H1 (cell line): ENCODE data around the gene RRM2. TPM values are rescaled to one million over a fixed set of nuclear protein-coding genes. Genes with fewer than 3 reads are reported as not detected.

Source experiments
- CTCF ChIA-PET: fragments of 300-600 bp; sonication (Branson Sonifier 250); formaldehyde crosslinking; loops from one replicate; lab custom pipeline; 2021; ENCODE audit not compliant: partially characterized antibody; lab: Charles Lee
- POLR2A ChIA-PET: fragments of 300-600 bp; sonication (Branson Sonifier 250); formaldehyde crosslinking; loops from one replicate; lab custom pipeline; 2021; ENCODE audit warnings: inconsistent platforms; ENCODE audit not compliant: partially characterized antibody; lab: Charles Lee
- DNase-seq, 2 experiments: peaks; one replicate each; pipeline versions ENCODE4 v3.0.0 to v3.0.0-alpha.2; 2010 to 2022; ENCODE audit warnings: low spot score in 2 of 2, low read depth in 1 of 2, mixed read lengths in 1 of 2
- FAIRE-seq: peaks from 2 replicates; lab custom pipeline; 2011; peaks lifted over from hg19 to GRCh38; lab: Jason Lieb, UNC
- H2AFZ ChIP-seq: 2 replicates; pipeline ENCODE4 v1.8.1; 2012; ENCODE audit warnings: low read length, inconsistent platforms
- H2AK5ac ChIP-seq: 2 replicates; pipeline ENCODE4 v1.6.1; 2013; ENCODE audit warnings: low read depth, low read length
- H2BK120ac ChIP-seq: replicated peaks from 2 replicates; pipeline ENCODE3; 2013; ENCODE audit warnings: low read depth, low read length, inconsistent platforms
- H2BK12ac ChIP-seq: 2 replicates; pipeline ENCODE4 v1.6.1; 2013; ENCODE audit warnings: low read depth, low read length
- H2BK15ac ChIP-seq: 2 replicates; pipeline ENCODE4 v1.6.1; 2013; ENCODE audit warnings: low read length
- H2BK20ac ChIP-seq: 2 replicates; pipeline ENCODE4 v1.6.1; 2013; ENCODE audit warnings: low read length
- H2BK5ac ChIP-seq: 2 replicates; pipeline ENCODE4 v1.6.1; 2013; ENCODE audit warnings: low read depth, low read length
- H3K14ac ChIP-seq: 2 replicates; pipeline ENCODE4 v1.6.1; 2013; ENCODE audit warnings: inconsistent platforms; ENCODE audit not compliant: insufficient read length
- H3K18ac ChIP-seq: 2 replicates; pipeline ENCODE4 v1.6.1; 2013; ENCODE audit warnings: low read length; ENCODE audit errors: extremely low read depth
- H3K23ac ChIP-seq: 2 replicates; pipeline ENCODE4 v1.6.1; 2013; ENCODE audit warnings: inconsistent platforms; ENCODE audit not compliant: insufficient read length
- H3K23me2 ChIP-seq: 2 replicates; pipeline ENCODE4 v1.6.1; 2013; ENCODE audit warnings: low read depth, low read length
- H3K27ac ChIP-seq: 2 replicates; pipeline ENCODE4 v1.6.1; 2011; ENCODE audit warnings: low read depth, low read length, inconsistent platforms
- H3K27me3 ChIP-seq, 4 experiments: replicated peaks in 1 of 4; 1 replicate in 1 of 4; 2 replicates in 3 of 4; pipeline versions ENCODE4 v1.6.1 to v1.8.1; 2011 to 2013; ENCODE audit warnings: low read length in 3 of 4, mild to moderate bottlenecking in 3 of 4, inconsistent platforms in 2 of 4, mixed read lengths in 2 of 4, moderate library complexity in 1 of 4; ENCODE audit not compliant: control insufficient read depth in 3 of 4, insufficient read depth in 3 of 4; ENCODE audit errors: extremely low read depth in 1 of 4
- H3K36me3 ChIP-seq, 4 experiments: 2 replicates each; pipeline versions ENCODE4 v1.6.1 to v1.8.1; 2011 to 2013; ENCODE audit warnings: mild to moderate bottlenecking in 4 of 4, low read length in 3 of 4, moderate library complexity in 2 of 4, control low read depth in 1 of 4, inconsistent platforms in 1 of 4; ENCODE audit not compliant: insufficient read depth in 4 of 4, control insufficient read depth in 2 of 4
- H3K4ac ChIP-seq: replicated peaks from 2 replicates; pipeline ENCODE3; 2013; ENCODE audit warnings: low read length, low read depth, mixed read lengths, inconsistent platforms; ENCODE audit not compliant: insufficient read length
- H3K4me1 ChIP-seq, 4 experiments: replicated peaks in 1 of 4; 1 replicate in 1 of 4; 2 replicates in 3 of 4; pipeline versions ENCODE4 v1.6.1 to v1.8.1; 2011 to 2013; ENCODE audit warnings: low read length in 3 of 4, inconsistent platforms in 2 of 4, mixed read lengths in 1 of 4; ENCODE audit not compliant: insufficient read depth in 4 of 4, control insufficient read depth in 3 of 4
- H3K4me2 ChIP-seq, 2 experiments: 2 replicates each; pipeline versions ENCODE4 v1.6.1 to v1.8.1; 2011 to 2013; ENCODE audit warnings: low read depth in 2 of 2, low read length in 2 of 2, control low read depth in 1 of 2, inconsistent platforms in 1 of 2, mild to moderate bottlenecking in 1 of 2; ENCODE audit not compliant: insufficient read depth in 1 of 2
- H3K4me3 ChIP-seq, 4 experiments: fragments of 200-600, 300-600 bp in 1 of 4; sonication (generic), shearing (Covaris generic), sonication (Bioruptor Twin) in 1 of 4; 2 replicates each; pipeline versions ENCODE4 v1.5.1 to v1.8.1; 2011 to 2016; ENCODE audit warnings: low read length in 4 of 4, low read depth in 3 of 4, control low read depth in 2 of 4, inconsistent platforms in 2 of 4, mild to moderate bottlenecking in 2 of 4, mixed read lengths in 1 of 4, moderate library complexity in 1 of 4; ENCODE audit not compliant: insufficient read depth in 2 of 4; ENCODE audit errors: extremely low read depth in 1 of 4
- H3K56ac ChIP-seq: replicated peaks from 2 replicates; pipeline ENCODE3; 2013; ENCODE audit warnings: low read depth, mild to moderate bottlenecking, mixed read lengths, low read length, inconsistent platforms; ENCODE audit not compliant: insufficient read length
- H3K79me1 ChIP-seq: 2 replicates; pipeline ENCODE4 v1.6.1; 2013; ENCODE audit warnings: low read depth, low read length, control low read depth
- H3K79me2 ChIP-seq, 2 experiments: 2 replicates each; pipeline versions ENCODE4 v1.6.1 to v1.8.1; 2012 to 2013; ENCODE audit warnings: low read length in 2 of 2, mild to moderate bottlenecking in 2 of 2, inconsistent platforms in 1 of 2; ENCODE audit not compliant: insufficient read depth in 2 of 2, control insufficient read depth in 1 of 2
- H3K9ac ChIP-seq, 4 experiments: replicated peaks in 1 of 4; 1 replicate in 1 of 4; 2 replicates in 3 of 4; pipeline versions ENCODE4 v1.6.1 to v1.8.1; 2011 to 2013; ENCODE audit warnings: low read depth in 3 of 4, low read length in 3 of 4, control low read depth in 2 of 4, mild to moderate bottlenecking in 2 of 4, moderate library complexity in 2 of 4, inconsistent platforms in 1 of 4; ENCODE audit errors: extremely low read depth in 1 of 4
- H3K9me3 ChIP-seq, 2 experiments: 2 replicates each; pipeline versions ENCODE4 v1.6.1 to v1.8.1; 2012 to 2013; ENCODE audit warnings: mild to moderate bottlenecking in 2 of 2, moderate library complexity in 2 of 2, control low read depth in 1 of 2, inconsistent platforms in 1 of 2, low read depth in 1 of 2, low read length in 1 of 2, mixed read lengths in 1 of 2; ENCODE audit not compliant: insufficient read depth in 2 of 2
- H4K20me1 ChIP-seq, 2 experiments: replicated peaks in 1 of 2; 2 replicates each; pipeline versions ENCODE3 to v1.8.1; 2011 to 2013; ENCODE audit warnings: inconsistent platforms in 2 of 2, low read length in 2 of 2, mild to moderate bottlenecking in 1 of 2; ENCODE audit not compliant: insufficient read depth in 2 of 2, control insufficient read depth in 1 of 2
- H4K5ac ChIP-seq: 2 replicates; pipeline ENCODE4 v1.6.1; 2013; ENCODE audit warnings: low read length, low read depth, mixed read lengths, inconsistent platforms; ENCODE audit not compliant: insufficient read length
- H4K8ac ChIP-seq: 2 replicates; pipeline ENCODE4 v1.8.0; 2013; ENCODE audit warnings: mild to moderate bottlenecking, moderate library complexity, low read length, inconsistent platforms; ENCODE audit not compliant: insufficient read depth; ENCODE audit errors: extremely low read depth
- H4K91ac ChIP-seq: replicated peaks from 2 replicates; pipeline ENCODE3; 2013; ENCODE audit warnings: low read length, mixed read lengths, inconsistent platforms; ENCODE audit not compliant: insufficient read length
- CBX8 ChIP-seq: fragments of 300-800, 300-1000 bp; sonication (generic); IDR thresholded peaks from 2 replicates; pipeline ENCODE4 v1.7.1; 2016; ENCODE audit warnings: low read depth, low read length, borderline replicate concordance
- CHD1 ChIP-seq: IDR thresholded peaks from 2 replicates; pipeline ENCODE4 v1.6.1; 2012; ENCODE audit warnings: low read depth, low read length, improper control_type of control experiment
- EP300 ChIP-seq, 2 experiments: IDR thresholded peaks; 1 replicate in 1 of 2; 2 replicates in 1 of 2; pipeline ENCODE4 v1.6.1; 2011 to 2012; ENCODE audit warnings: low read depth in 2 of 2, low read length in 2 of 2, mild to moderate bottlenecking in 2 of 2, borderline replicate concordance in 1 of 2, inconsistent platforms in 1 of 2, moderate library complexity in 1 of 2
- POU5F1 ChIP-seq: IDR thresholded peaks from 2 replicates; pipeline ENCODE4 v1.6.1; 2011; ENCODE audit warnings: low read depth, mild to moderate bottlenecking, low read length, moderate library complexity
- RFX5 ChIP-seq: IDR thresholded peaks from 2 replicates; pipeline ENCODE4 v1.6.1; 2011; ENCODE audit warnings: low read depth, low read length, improper control_type of control experiment, borderline replicate concordance
- SAP30 ChIP-seq: fragments of 300-600 bp; sonication (generic); IDR thresholded peaks from 2 replicates; pipeline ENCODE4 v1.7.1; 2012; ENCODE audit warnings: low read length, moderate library complexity, mild to moderate bottlenecking, inconsistent platforms; ENCODE audit not compliant: insufficient read depth, insufficient replicate concordance
- SRF ChIP-seq: IDR thresholded peaks from 2 replicates; pipeline ENCODE4 v1.6.1; 2011; ENCODE audit warnings: mild to moderate bottlenecking, low read depth, low read length, moderate library complexity
- WGBS, 2 experiments: shearing (Covaris generic) in 1 of 2; methylation state at CpG; one replicate each; pipeline versions ENCODE4 v1.1.6 to v1.1.7; 2013 to 2015; ENCODE audit warnings: low lambda C conversion rate in 2 of 2, mixed read lengths in 2 of 2, inconsistent platforms in 1 of 2, low coverage in 1 of 2, missing lambda C conversion rate in 1 of 2; ENCODE audit not compliant: insufficient replicate concordance in 2 of 2, insufficient coverage in 1 of 2, insufficient read length in 1 of 2; ENCODE audit errors: extremely low coverage in 1 of 2, missing lambda C conversion rate in 1 of 2; 5-methylcytosine and 5-hydroxymethylcytosine counted together
- polyA plus RNA-seq, 7 experiments: library from polyadenylated mRNA; depleted of rRNA in 3 of 7; stranded (reverse) in 5 of 7; unstranded in 2 of 7; fragments of >200 nt in 5 of 7; fragments of 200-250 nt in 2 of 7; gene quantifications; 1 replicate in 5 of 7; 2 replicates in 1 of 7; 4 replicates in 1 of 7; pipeline versions ENCODE4 v1.2.1 to v1.2.3, GENCODE V29; 2011 to 2013; ENCODE audit warnings: missing spikeins in 2 of 7, mixed read lengths in 2 of 7
- total RNA-seq: library from RNA; stranded (reverse); fragmentation: NEBNext Ultra II Directional; extraction: Animal tissue kit (Norgen Biotek cat#: 25700); gene quantifications from 2 replicates; pipeline ENCODE4 v1.2.1, GENCODE V29; 2021
- TF ChIP-seq, protein P1 (sequence below): IDR thresholded peaks from 2 replicates; pipeline ENCODE4 v1.6.1; 2012; ENCODE audit warnings: inconsistent platforms
- TF ChIP-seq, protein P2 (sequence below): IDR thresholded peaks from 2 replicates; pipeline ENCODE4 v1.6.1; 2011; ENCODE audit warnings: low read depth, mild to moderate bottlenecking, low read length; ENCODE audit not compliant: insufficient read depth

Gene RRM2
- total and polyA plus RNA-seq, 2 of the 8 experiments (the other 6 are each of a cell fraction or from before 2014, with no cell fraction given), result 37.7 to 215 TPM

DNA sequence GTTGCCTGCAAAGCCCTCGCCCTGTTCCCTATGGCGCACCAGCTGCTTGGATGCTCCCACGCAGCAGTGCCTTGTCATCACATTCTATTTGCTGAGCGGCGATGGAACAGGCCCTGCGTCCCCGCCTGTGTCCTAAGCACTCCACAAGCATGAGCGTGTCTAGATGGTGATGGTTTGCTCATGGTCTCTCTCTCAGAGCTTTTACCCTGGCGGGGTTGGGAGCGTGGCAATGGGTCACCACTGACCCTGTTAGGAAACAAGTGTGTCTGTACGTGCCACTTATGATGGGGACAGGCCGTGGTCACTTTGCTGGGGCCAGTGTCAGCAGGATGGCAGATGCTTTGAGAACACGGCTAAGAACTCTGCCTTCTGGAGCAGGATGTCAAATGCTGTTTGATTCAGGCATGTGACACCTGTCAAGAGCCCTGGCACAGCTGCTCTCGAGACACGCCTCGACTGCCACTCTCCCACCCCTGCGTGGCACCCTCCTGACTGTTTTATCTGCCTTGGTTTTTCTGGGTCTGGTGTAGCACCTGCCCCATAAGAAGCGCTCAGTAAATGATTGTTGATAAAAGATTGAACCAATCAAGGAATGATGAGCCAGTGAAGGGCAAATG is 44.2 kb downstream of the RRM2 start:
- H3K79me2 ChIP-seq, result no peaks in the 10 kb centered on the region
- FAIRE-seq, result no peak
- H3K27ac ChIP-seq, result no peak overlapping the region

More for the DNA sequence above, 44.2 kb downstream of the RRM2 start:
- no peak overlapping the region for H3K9ac ChIP-seq
- peaks cover 2 to 3% of the 10 kb centered on the region in 2 experiments for H4K20me1 ChIP-seq
- H2BK12ac ChIP-seq, result no peak overlapping the region
- no peak overlapping the region for H4K5ac ChIP-seq
- ChIA-PET CTCF (interaction anchor here (0.5 to 17.7 kb wide), 7 partner anchors 20 to 242 kb away, joined by 3 to 169 read pairs (median 4); partner anchors contain the start of gene HPCAL1), POLR2A (interaction anchor here (2.1 kb wide), 1 partner anchor 11 kb away, joined by 9 read pairs; no protein-coding TSS in a partner anchor)
- no peaks in the 10 kb centered on the region for H3K27me3 ChIP-seq
- no peak overlapping the region for H3K4me2 ChIP-seq
- no peak overlapping the region for H3K4ac ChIP-seq
- H3K23me2 ChIP-seq, result peaks cover 2% of the 10 kb centered on the region; the same call in 1 of the 2 replicates
- H3K23ac ChIP-seq, result no peak overlapping the region
- TF ChIP-seq SAP30 (no peak), CHD1 (no peak), EP300 (IDR thresholded peaks at IDR 0.05; ENCODE audit: borderline replicate concordance in 1 of 2, low read depth in 2 of 2, low read length in 2 of 2) (no peak), CBX8 (no peak), SRF (no peak), POU5F1 (no peak), RFX5 (no peak)
- TF ChIP-seq, protein P1, sequence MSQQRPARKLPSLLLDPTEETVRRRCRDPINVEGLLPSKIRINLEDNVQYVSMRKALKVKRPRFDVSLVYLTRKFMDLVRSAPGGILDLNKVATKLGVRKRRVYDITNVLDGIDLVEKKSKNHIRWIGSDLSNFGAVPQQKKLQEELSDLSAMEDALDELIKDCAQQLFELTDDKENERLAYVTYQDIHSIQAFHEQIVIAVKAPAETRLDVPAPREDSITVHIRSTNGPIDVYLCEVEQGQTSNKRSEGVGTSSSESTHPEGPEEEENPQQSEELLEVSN, result no peak
- TF ChIP-seq, protein P2, sequence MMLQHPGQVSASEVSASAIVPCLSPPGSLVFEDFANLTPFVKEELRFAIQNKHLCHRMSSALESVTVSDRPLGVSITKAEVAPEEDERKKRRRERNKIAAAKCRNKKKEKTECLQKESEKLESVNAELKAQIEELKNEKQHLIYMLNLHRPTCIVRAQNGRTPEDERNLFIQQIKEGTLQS, result no peak
- TF ChIP-seq, all 59 proteins: peak for 0
- Histone ChIP-seq H3K56ac (no peak overlapping the region), H2BK120ac (no peak overlapping the region), H3K79me1 (no peaks in the 10 kb centered on the region), H3K18ac (no peak overlapping the region), H3K36me3 (peaks cover 0 to 3% (median 0%) of the 10 kb centered on the region in 4 experiments; a peak in 2 of 8 replicates), H2AFZ (no peak overlapping the region), H2AK5ac (no peak overlapping the region), H3K4me1 (no peaks in the 10 kb centered on the region; a peak in 1 of 7 replicates), H4K8ac (peak overlapping the region; percentile 59), H2BK20ac (no peak overlapping the region), H3K14ac (no peak overlapping the region), H3K9me3 (no peaks in the 10 kb centered on the region), H4K91ac (no peak overlapping the region), H2BK15ac (no peak overlapping the region), H3K4me3 (no peak overlapping the region), H2BK5ac (no peak overlapping the region)
- no peak for DNase-seq
- WGBS, 2 experiments, result 84% methylated on average over 18 of the region's 18 CpGs; no CpG with 5 or more reads in 1 of the 2 experiments
